NB4 (cell line): ENCODE data around the gene PLP1.

Experiments used
- POLR2A ChIP-seq: IDR thresholded peaks from 2 replicates; pipeline ENCODE4 v1.6.1; 2011; ENCODE audit warnings: mild to moderate bottlenecking; ENCODE audit not compliant: insufficient read length; ENCODE audit errors: extremely low read depth
- TF ChIP-seq, protein P1 (sequence below): IDR thresholded peaks from one replicate; pipeline ENCODE4 v1.5.1; 2012; ENCODE audit warnings: low read depth, low read length
- TF ChIP-seq, protein P2 (sequence below): IDR thresholded peaks from 2 replicates; pipeline ENCODE4 v1.6.1; 2011; ENCODE audit warnings: low read depth, low read length

DNA sequence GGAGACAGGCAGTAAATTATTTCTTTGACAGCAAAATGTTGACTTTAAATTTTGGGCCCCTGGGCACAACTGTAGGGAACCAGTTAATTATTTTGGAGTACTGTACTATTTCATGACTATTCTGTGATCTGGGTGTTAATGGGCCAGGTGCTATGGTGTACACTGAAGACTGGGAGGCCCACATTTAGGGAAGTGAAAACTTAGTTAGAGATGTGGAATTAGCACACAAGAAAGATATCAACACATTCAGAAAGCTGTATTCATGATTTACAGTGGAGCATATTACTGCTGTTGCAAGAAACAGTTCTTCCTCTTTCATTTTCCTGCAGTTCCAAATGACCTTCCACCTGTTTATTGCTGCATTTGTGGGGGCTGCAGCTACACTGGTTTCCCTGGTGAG is 12.4 kb downstream of the PLP1 start:
- TF ChIP-seq, protein P1, sequence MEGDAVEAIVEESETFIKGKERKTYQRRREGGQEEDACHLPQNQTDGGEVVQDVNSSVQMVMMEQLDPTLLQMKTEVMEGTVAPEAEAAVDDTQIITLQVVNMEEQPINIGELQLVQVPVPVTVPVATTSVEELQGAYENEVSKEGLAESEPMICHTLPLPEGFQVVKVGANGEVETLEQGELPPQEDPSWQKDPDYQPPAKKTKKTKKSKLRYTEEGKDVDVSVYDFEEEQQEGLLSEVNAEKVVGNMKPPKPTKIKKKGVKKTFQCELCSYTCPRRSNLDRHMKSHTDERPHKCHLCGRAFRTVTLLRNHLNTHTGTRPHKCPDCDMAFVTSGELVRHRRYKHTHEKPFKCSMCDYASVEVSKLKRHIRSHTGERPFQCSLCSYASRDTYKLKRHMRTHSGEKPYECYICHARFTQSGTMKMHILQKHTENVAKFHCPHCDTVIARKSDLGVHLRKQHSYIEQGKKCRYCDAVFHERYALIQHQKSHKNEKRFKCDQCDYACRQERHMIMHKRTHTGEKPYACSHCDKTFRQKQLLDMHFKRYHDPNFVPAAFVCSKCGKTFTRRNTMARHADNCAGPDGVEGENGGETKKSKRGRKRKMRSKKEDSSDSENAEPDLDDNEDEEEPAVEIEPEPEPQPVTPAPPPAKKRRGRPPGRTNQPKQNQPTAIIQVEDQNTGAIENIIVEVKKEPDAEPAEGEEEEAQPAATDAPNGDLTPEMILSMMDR: no peak
- TF ChIP-seq, protein P2, sequence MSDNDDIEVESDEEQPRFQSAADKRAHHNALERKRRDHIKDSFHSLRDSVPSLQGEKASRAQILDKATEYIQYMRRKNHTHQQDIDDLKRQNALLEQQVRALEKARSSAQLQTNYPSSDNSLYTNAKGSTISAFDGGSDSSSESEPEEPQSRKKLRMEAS: no peak
- TF ChIP-seq POLR2A: no peak
